HUES48 (cell line): ENCODE data around the gene LRFN4.

Source experiments
- H3K27ac ChIP-seq: one replicate; pipeline ENCODE4 v1.7.0; 2013; ENCODE audit warnings: low read depth, low read length, inconsistent platforms
- H3K27me3 ChIP-seq: 2 replicates; pipeline ENCODE4 v1.6.1; 2013; ENCODE audit warnings: mild to moderate bottlenecking, low read length; ENCODE audit not compliant: control insufficient read depth, insufficient read depth
- H3K36me3 ChIP-seq: 2 replicates; pipeline ENCODE4 v1.6.1; 2013; ENCODE audit warnings: low read length; ENCODE audit not compliant: control insufficient read depth, insufficient read depth
- H3K4me1 ChIP-seq: 2 replicates; pipeline ENCODE4 v1.6.1; 2013; ENCODE audit warnings: mild to moderate bottlenecking, low read length; ENCODE audit not compliant: control insufficient read depth, insufficient read depth
- H3K4me3 ChIP-seq: 2 replicates; pipeline ENCODE4 v1.5.1; 2013; ENCODE audit warnings: mild to moderate bottlenecking, low read depth, low read length
- H3K9ac ChIP-seq: 2 replicates; pipeline ENCODE4 v1.6.1; 2013; ENCODE audit warnings: mild to moderate bottlenecking, low read depth, low read length, moderate library complexity
- H3K9me3 ChIP-seq: 2 replicates; pipeline ENCODE4 v1.6.1; 2013; ENCODE audit warnings: low read length; ENCODE audit not compliant: control insufficient read depth, insufficient read depth

The LRFN4 gene

DNA sequence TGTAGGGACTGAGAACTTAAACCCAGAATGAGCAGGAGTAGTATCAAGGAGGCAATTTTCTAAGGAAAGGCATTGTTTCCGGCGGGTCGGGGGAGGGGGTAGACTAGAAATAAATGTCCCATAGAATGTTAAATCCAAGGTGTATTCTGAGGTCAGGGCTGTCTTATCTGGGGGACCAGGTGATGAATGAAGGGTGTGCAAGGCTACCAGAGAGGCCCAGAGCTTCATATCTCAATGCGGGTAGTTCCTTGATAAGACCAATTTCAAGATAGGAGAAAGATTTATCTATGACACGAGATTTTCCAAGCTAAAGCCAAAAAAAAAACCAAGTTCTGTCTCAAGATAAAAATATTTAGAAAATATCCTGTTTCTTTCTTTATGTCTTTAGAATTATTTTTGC, 21.9 kb upstream of the LRFN4 start:
- Histone ChIP-seq H3K9me3 (no peaks in the 10 kb centered on the region), H3K27ac (no peak overlapping the region), H3K27me3 (no peaks in the 10 kb centered on the region), H3K4me1 (no peaks in the 10 kb centered on the region), H3K4me3 (no peak overlapping the region), H3K9ac (no peak overlapping the region), H3K36me3 (peaks cover 38% of the 10 kb centered on the region)

DNA sequence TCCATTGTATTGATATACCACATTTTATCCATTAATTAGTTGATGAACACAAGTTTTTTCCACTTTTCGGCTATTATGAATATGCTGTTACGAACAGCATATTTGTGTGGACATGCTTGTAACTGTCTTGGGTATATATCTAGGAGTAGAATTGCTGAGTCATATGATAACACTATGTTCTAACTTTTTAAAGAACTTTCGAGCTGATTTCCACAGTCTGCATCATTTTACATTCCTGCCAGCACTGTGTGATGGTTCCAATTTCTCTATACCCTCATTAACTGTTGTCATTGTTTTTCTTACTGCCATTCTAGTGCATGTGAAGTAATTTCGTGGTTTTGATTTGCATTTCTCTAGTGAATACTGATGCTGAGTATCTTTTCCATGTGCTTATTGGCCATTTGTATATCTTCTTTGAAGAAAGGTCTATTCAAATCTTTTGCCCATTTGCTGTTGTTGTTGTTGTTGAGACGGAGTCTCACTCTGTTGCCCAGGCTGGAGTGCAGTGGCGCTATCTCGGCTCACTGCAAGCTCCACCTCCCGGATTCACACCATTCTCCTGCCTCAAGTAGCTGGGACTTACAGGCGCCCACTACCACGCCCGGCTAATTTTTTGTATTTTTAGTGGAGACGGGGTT, 21.0 kb upstream of the LRFN4 start:
- peaks cover 31% of the 10 kb centered on the region for H3K36me3 ChIP-seq
- H3K27me3 ChIP-seq = no peaks in the 10 kb centered on the region
- H3K9ac ChIP-seq = no peak overlapping the region
- H3K4me3 ChIP-seq = no peak overlapping the region
- no peaks in the 10 kb centered on the region for H3K4me1 ChIP-seq
- no peaks in the 10 kb centered on the region for H3K9me3 ChIP-seq
- H3K27ac ChIP-seq = no peak overlapping the region

DNA sequence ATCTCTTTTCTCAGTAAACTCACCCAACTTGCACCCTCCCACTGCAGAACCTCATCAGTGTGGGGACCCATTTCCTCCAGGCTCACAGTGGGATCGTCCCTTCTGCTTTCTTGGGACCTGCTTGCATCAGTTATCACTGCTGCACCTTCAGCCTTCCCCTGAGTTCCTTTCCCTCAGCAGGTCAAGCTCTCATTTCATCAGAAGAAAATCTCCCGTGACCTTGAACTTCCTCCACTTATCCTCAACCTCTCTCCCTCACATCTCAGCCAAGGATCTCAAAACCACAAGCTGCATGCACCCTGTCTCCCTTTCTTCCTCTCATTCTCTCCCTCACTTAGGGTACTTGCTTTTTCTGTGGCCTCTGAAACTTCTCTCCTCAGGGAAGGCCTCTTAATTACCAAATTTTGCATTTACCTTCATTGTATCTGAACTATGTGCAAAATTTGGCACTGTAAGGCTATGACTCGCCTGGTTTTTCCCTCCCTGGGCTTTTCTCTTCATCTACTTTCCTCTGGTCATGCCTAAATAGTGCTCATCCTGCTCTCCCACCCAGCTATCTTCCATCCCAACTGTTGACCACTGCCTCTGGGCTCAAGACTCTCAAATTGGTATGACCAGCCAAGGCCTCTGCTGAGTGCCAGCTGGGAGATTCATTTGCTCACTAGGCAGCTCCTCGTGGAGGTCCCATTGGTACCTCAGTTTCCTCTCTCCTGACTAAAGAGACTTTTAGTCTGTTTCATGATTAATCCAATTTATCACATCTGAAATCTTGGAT, 16.4 kb upstream of the LRFN4 start:
- H3K4me3 ChIP-seq = no peak overlapping the region
- no peaks in the 10 kb centered on the region for H3K27me3 ChIP-seq
- H3K9me3 ChIP-seq = no peaks in the 10 kb centered on the region
- peaks cover 5% of the 10 kb centered on the region; the same call in 1 of the 2 replicates for H3K4me1 ChIP-seq
- peaks cover 38% of the 10 kb centered on the region for H3K36me3 ChIP-seq
- H3K9ac ChIP-seq = no peak overlapping the region
- H3K27ac ChIP-seq = no peak overlapping the region

DNA sequence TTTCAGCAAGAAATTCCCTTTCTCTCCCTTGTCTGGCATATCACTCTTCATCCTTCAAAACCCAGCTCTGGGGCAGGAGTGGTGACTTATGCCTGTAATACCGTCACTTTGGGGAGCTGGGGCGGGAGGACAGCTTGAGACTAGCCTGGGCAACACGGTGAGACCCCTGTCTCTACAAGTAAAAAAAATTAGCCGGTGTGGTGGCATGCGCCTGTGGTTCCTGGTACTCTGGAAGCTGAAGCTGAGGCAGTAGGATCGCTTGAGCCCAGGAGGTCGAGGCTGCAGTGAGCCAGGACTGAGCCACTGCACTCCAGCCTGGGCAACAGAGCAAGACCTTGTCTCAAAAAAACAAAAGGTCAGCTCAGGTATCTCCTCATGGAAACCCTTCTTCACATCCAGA, 15.0 kb upstream of the LRFN4 start:
- Histone ChIP-seq H3K4me3 (peak overlapping the region; percentile 93; the same call in 1 of the 2 replicates), H3K27ac (no peak overlapping the region), H3K9me3 (no peaks in the 10 kb centered on the region), H3K9ac (no peak overlapping the region), H3K36me3 (peaks cover 48% of the 10 kb centered on the region), H3K27me3 (no peaks in the 10 kb centered on the region), H3K4me1 (peaks cover 5% of the 10 kb centered on the region; the same call in 1 of the 2 replicates)

DNA sequence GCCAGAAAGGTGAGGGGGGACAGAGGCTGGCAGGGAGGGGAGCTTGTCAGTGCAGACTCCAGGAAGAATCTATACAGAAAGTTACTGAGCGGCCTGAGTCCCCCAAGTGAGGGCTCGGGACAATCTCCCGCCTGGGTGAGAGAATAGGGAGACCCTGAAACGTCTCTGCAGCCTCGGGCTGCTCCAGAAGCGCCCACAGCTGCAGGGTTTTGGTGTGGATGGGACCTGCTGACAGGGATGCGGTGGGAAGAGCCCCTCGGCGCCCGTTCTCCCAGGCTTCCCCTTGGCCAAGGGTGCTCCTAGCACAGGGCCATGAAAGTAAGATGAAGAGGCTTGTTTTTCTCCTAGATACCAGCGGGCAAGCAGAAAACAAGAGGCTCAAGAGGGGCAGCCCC, 14.4 kb upstream of the LRFN4 start:
- Histone ChIP-seq H3K4me1 (peaks cover 5% of the 10 kb centered on the region; the same call in 1 of the 2 replicates), H3K27ac (peak overlapping the region; percentile 96)

DNA sequence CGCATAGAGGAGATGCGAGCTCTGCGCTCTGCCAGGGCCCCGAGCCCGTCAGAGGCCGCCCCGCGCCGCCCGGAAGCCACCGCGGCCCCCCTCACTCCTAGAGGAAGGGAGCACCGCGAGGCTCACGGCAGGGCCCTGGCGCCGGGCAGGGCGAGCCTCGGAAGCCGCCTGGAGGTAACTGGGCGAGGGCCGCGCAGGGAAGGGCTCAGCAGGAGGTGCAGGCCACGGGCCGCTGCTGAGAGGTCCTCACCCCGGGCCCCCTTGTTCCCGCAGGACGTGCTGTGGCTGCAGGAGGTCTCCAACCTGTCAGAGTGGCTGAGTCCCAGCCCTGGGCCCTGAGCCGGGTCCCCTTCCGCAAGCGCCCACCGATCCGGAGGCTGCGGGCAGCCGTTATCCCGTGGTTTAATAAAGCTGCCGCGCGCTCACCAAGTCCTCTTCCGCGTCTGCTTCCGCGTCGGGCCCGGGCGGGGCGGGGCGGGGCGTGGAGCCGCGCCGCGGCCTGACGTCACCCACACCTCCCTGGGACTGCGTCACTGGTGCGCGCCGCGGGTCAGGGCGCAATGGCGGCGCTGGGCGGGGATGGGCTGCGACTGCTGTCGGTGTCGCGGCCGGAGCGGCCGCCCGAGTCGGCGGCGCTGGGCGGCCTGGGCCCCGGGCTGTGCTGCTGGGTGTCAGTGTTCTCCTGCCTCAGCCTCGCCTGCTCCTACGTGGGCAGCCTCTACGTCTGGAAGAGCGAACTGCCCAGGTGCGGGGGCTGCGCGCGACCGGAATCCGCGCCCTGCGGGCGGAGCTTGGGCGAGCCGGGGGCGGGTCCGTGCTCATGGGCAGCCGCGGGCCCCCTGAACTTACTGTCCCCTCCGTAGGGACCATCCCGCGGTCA, 13.7 kb upstream of the LRFN4 start, which contains the start of gene RCE1:
Gene RCE1, plus strand, starts transcription at position 546 of the 880 bp plus-strand sequence. Its CDS starts 15 bp downstream, at position 561.
- H3K9me3 ChIP-seq = no peaks in the 10 kb centered on the region
- peak within 1 kb of the TSS; percentile 97 for H3K9ac ChIP-seq
- H3K4me3 ChIP-seq = peak within 1 kb of the TSS; percentile 93
- H3K27me3 ChIP-seq = no peaks in the 10 kb centered on the region
- H3K27ac ChIP-seq = peak within 1 kb of the TSS; percentile 96
- H3K4me1 ChIP-seq = peaks cover 5% of the 10 kb centered on the region; the same call in 1 of the 2 replicates
- H3K36me3 ChIP-seq = peaks cover 55% of the 10 kb centered on the region

More for the DNA sequence above, 14.4 kb upstream of the LRFN4 start:
- Histone ChIP-seq H3K27me3 (no peaks in the 10 kb centered on the region), H3K36me3 (peaks cover 51% of the 10 kb centered on the region), H3K9ac (peak overlapping the region; percentile 97), H3K9me3 (no peaks in the 10 kb centered on the region), H3K4me3 (peak overlapping the region; percentile 93)

DNA sequence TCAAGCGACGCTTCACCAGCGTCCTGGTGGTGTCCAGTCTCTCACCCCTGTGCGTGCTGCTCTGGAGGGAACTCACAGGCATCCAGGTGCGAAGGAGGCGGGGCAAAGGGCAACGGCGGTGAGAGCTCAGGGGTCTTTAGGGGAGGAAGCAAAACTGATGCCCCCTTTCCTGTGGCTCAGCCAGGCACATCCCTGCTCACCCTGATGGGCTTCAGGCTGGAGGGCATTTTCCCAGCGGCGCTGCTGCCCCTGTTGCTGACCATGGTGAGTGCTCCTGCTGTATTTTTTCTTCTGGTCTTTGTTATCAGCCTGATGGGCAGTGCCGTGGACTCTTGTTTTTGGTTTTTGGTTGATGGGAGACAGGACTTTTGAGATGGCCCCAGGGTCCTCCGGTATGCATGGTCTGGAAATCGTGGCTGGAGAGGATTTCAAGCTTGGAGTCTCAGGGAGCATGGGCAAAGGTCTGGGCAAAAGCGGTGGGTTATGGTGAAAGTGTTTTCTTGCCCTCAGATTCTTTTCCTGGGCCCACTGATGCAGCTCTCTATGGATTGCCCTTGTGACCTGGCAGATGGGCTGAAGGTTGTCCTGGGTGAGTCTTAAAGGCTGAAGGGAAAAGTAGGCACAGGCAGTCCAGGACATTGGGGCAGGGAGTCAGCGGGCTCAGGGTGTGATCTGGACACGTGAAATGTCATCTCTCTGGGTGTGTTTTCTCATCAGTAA, 12.9 kb upstream of the LRFN4 start:
- Histone ChIP-seq H3K4me3 (peak overlapping the region; percentile 93), H3K27me3 (no peaks in the 10 kb centered on the region), H3K9ac (peak overlapping the region; percentile 97), H3K9me3 (no peaks in the 10 kb centered on the region), H3K4me1 (peaks cover 5% of the 10 kb centered on the region; the same call in 1 of the 2 replicates), H3K36me3 (peaks cover 58% of the 10 kb centered on the region), H3K27ac (peak overlapping the region; percentile 96)

DNA sequence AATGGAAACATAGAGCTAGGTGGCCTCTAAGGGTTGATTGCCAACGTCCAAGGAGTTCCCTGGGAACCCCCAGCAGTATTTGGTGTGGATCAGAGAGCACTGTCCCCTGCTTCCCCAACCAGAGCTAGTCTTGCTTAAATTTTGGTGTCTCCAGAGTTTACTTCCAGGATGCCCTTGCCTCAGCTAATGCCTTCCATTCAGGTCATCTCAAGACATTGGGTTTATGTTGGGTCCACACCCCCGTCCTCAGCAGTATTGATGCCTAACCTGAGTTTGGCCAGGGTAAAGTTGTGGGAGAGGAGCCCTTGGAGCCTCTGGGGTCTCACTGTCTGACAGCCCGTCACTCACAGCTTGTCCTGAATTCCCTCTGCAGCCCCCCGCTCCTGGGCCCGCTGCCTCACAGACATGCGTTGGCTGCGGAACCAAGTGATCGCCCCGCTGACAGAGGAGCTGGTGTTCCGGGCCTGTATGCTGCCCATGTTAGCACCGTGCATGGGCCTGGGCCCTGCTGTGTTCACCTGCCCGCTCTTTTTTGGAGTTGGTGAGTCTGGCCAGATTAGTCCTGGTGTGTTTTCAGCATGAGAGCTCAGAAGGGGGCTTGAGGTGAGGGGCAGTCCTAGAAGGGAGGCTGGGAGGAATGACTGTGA, 12.2 kb upstream of the LRFN4 start:
- peak overlapping the region; percentile 93; the same call in 1 of the 2 replicates for H3K4me3 ChIP-seq
- no peak overlapping the region for H3K27ac ChIP-seq
- H3K9me3 ChIP-seq = no peaks in the 10 kb centered on the region
- H3K4me1 ChIP-seq = peaks cover 5% of the 10 kb centered on the region; the same call in 1 of the 2 replicates
- peaks cover 60% of the 10 kb centered on the region for H3K36me3 ChIP-seq
- H3K27me3 ChIP-seq = no peaks in the 10 kb centered on the region
- H3K9ac ChIP-seq = no peak overlapping the region

DNA sequence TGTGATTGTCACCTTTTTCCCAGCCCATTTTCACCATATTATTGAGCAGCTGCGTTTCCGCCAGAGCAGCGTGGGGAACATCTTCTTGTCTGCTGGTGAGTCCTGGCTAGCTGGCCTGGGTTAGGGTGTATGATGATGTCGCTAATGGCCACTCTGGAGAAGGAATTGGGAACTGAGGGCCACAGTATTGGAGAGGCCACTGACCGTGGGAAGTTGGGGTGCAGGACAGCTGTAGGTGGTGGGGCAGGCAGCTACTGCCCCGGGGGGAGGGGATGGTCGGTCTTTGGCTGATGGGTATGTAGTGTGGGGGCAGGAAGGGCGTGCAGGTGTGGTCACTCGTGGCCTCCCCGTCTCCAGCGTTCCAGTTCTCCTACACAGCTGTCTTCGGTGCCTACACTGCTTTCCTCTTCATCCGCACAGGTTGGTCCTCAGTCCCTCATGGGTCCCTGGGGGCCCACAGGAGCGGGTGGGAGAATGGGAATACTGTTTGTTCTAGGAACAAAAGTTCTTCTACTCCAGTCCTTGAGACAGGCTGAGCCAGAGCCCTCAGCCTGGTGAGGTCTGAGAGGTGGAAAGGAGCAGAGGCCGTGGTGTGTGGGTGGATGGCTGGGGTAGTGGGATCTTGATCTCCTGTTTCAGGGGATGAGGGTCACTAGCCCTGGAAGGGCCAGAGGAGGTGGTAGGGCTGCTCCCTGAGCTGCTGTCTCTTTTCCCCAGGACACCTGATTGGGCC, 11.6 kb upstream of the LRFN4 start:
- Histone ChIP-seq H3K36me3 (peaks cover 56% of the 10 kb centered on the region), H3K27me3 (no peaks in the 10 kb centered on the region), H3K4me3 (no peak overlapping the region), H3K9me3 (no peaks in the 10 kb centered on the region), H3K9ac (no peak overlapping the region), H3K4me1 (peaks cover 5% of the 10 kb centered on the region; the same call in 1 of the 2 replicates), H3K27ac (no peak overlapping the region)
